Skin epidermis (tissue), 12 donors: ENCODE data around the gene MCF2L.

Experiments
- H3K27ac ChIP-seq, 21 experiments: fragments of 200-600 bp; sonication (generic) in 11 of 21; one replicate each; pipeline ENCODE4 v1.5.0; 2020; ENCODE audit warnings: mild to moderate bottlenecking in 3 of 21, inconsistent platforms in 2 of 21, moderate library complexity in 2 of 21
- H3K4me3 ChIP-seq, 7 experiments: fragments of 200-600 bp; sonication (generic) in 2 of 7; one replicate each; pipeline ENCODE4 v1.5.0; 2020; ENCODE audit warnings: inconsistent platforms in 2 of 7, mild to moderate bottlenecking in 2 of 7, moderate library complexity in 1 of 7

The MCF2L gene

DNA sequence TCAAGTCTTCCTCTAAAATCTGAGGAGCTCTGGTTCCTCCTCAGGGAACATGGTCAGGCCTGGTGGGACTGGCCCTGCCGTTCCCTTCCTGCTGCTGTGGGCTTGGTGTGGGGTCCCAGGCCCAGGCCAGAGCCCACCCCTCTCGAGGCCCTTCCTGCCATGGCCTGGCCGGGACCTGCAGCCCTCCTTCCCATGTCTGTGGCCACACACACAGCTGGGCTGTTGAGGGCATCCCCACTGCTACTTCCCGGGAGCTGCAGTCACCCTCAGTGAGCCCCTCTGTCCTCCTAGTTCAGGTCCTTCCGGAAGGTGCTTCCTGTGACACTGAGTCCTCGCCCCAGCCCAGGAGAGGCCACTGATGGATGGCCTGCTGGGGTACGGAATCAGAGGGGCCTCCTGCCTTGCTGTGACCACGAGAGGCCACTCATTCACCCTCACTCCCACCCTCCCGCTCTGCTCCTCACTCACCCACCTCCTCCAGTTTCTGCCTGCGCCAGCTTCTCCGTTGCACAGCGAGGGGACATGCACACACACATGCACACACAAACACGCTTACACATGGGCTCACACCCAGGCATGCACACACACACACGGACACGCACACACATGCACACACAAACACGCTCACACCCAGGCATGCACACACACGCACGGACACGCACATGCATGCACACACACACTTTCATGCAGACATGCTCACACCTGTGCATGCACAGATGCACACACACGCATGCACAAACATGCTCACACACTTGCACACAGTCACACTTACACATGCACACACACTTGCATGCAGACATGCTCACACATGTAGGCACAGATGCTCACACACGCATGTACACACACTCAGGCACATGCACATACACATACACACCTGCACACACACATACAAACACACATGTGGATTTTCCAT lies 7.3 kb upstream of the MCF2L start:
- H3K27ac ChIP-seq = no peak overlapping the region
- H3K4me3 ChIP-seq = no peak overlapping the region

- H3K4me3 ChIP-seq = no peak overlapping the region
- no peak overlapping the region for H3K27ac ChIP-seq
Observed at GRCh38 chr13:112962396-112962795, 6.6 kb upstream of the MCF2L start.

DNA sequence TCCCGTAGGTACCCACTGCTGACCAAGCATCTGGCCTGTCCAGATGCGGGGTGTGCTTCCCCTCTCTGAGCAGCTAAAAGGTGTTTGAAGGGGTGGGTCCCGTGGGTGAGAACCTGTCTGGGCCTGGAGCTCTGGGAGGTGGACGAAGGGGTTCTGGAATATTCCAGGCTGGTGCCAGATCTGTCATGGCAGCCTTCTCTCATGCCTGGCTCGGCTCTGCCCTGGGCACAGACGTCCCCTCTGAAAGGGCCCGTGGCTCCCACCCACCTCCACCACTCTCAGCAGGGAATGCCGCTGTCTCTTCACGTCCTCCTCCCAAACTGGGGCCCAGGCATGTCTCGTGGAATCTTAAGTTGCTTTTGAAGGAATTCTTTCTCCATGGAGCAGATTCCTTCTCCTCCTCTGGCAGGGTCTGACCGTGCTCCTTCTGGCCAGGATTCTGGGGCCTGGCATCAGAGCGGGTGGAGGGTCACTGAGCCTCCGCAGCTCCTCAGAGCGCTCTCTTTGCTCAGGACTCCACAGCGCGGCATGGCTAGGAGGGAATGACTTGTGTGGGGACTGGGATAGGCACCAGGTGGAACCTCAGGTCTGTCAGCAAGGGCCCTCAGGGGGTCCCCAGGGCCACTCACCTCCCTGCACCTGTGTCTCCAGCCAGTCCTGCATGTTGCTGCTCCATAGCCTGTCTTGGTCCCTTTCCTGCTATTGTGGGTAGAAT lies 5.9 kb upstream of the MCF2L start:
- H3K27ac ChIP-seq = no peak overlapping the region
- no peak overlapping the region for H3K4me3 ChIP-seq

DNA sequence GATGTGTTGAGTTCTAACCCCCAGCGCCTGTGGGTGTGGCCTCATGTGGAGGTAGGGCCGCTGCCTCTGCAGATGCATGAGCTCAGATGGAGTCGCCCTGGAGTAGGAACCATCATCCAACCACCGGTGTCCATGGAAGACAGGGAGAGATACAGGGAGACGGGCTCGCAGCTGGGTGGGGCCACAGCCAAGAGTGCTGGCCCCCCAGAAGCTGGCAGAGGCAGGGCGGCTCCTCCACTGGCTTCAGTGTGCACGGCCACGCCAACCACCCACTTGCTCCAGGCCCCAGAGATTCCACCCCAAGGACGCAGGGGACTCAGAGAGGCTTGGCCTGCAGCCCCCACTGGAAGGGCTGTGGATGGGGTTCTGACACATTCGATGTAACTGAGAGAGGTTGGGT lies 5.4 kb upstream of the MCF2L start:
- Histone ChIP-seq H3K27ac (no peak overlapping the region), H3K4me3 (no peak overlapping the region)

DNA sequence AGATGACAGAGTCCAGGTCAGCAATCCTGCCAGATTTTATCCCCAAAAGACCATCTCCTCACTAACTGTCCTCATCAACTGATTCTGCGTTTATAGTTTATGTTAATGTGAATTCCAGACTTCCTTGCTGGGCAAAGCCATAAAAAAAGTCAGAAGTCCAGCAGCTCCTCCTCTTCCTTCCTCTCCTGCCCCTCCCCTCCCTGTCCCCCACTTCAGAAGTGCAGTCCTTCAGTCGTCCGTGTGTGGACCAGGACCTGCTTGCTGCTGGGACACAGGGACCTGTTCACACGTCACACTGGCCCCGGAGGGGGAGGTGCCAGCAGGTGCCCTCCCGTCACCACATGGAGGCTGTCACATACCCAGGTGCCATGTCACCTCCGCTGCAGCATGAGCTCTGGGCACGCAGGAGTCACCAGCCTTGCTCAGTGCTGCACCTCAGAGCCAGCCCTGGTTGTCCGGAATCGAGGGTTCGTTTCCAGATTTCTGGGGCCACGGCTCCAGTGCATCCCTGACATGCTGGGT lies 4.0 kb upstream of the MCF2L start:
- H3K4me3 ChIP-seq = no peak overlapping the region
- peak overlapping the region in 1 of 21 experiments; percentile 18 for H3K27ac ChIP-seq

- Histone ChIP-seq H3K4me3 (no peak overlapping the region), H3K27ac (peak overlapping the region in 1 of 21 experiments; percentile 18)
Observed at GRCh38 chr13:112965573-112966115, 3.4 kb upstream of the MCF2L start.

DNA sequence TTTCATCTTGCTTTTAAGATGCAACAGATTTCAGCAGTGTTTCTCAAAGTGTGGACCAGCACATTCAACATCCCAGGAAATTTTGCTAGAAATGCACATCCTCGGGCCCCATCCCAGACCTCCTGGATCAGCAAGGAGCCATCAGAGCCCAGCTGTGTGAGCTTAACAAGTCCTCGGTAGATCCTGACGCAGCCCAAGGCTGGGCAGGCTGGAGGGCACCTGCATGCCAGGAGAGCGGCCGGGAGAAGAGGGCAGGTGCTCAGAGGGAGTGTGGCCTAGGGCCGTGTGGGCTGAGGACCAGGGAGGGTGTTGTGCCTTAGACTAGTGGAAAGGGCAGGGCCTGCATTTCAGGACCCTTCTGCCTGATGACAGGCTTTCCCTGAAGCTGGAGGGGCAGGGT lies 2.2 kb upstream of the MCF2L start:
- Histone ChIP-seq H3K4me3 (no peak overlapping the region), H3K27ac (no peak overlapping the region)

DNA sequence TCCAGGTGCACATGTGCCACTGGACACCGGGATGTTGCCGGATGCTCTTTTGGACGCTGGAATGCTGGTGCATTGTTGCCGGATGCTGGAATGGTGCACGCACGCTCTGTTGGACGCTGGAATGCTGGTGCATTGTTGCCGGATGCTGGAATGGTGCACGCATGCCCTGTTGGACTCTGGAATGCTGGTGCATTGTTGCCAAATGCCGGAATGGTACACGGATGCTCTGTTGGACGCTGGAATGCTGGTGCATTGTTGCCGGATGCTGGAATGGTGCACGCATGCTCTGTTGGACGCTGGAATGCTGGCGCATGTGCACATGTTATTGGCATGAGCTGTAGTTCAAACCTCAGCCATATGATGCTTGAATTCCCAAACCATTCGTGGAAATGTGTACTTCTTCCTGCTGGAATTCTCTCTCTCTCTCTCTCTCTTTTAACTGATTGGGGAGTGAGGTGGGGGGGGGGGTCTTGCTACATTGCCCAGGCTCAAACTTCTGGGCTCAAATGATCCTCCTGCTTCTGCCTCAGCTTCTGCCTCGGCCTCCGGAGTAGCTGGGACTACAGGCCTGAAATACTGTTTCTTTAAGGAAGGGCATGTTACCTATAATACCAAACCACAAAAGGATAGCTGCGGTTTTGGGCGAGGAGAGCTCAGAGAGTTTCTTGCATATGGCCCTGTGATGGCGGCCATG lies 1.2 kb upstream of the MCF2L start:
- Histone ChIP-seq H3K4me3 (peak overlapping the region in 4 of 7 experiments; percentile 37 to 58 (median 46)), H3K27ac (peak overlapping the region in 6 of 21 experiments; percentile 24 to 84 (median 76))

DNA sequence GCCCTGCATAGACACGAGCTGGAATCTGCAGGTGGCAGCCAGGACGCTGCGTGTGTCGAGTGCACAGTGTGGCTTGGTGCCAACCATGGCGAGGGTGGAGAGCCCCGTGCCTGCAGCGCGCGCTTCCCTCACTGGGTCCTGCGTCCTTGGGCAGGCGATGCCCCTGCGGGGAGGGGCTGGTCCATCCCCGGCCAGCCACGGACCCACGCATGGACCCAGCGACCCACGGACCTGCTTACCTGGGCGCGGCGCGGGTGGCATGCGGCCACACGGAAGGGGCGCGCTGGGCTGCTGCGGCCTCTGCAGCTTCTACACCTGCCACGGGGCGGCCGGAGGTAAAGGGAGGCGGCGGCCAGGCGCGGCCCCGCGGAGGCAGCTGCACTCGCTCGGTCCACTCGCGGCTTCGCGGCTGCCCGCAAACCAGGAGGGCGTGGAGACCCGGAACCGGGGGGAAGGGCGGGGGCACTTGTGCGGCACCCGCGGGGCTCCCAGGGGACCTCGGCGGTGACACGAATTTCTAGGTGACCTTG lies 569 bp upstream of the MCF2L start:
- H3K4me3 ChIP-seq = peak overlapping the region; percentile 25 to 58 (median 44)
- H3K27ac ChIP-seq = peak overlapping the region in 14 of 21 experiments; percentile 7 to 84 (median 67)

- Histone ChIP-seq H3K4me3 (peak overlapping the region in 6 of 7 experiments; percentile 37 to 58 (median 44)), H3K27ac (peak overlapping the region in 7 of 21 experiments; percentile 21 to 78 (median 62))
Observed at GRCh38 chr13:112969692-112970338, 801 bp downstream of the MCF2L start.

GRCh38 chr13:112970552-112971287 lies 1.7 kb downstream of the MCF2L start:
- Histone ChIP-seq H3K27ac (peak overlapping the region in 1 of 21 experiments; percentile 28), H3K4me3 (peak overlapping the region in 2 of 7 experiments; percentile 48 to 58)

DNA sequence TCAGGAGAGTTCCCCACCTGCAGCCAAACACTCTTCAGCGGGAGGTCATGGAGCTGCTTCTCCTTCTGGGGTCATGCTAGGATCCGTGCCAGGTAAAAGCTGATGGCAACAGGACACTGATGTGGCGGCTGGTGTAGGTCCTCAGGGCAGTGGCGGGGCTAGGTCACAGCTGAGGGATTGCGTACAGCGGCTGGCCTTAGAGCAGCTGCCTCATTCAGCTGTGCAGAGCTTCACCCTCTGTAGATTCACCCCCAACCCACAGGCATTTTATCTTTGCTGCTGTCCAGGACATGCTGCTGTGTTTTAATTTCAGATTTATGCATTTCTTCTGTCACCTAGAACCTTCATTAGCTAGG lies 2.3 kb downstream of the MCF2L start:
- H3K4me3 ChIP-seq = peak overlapping the region in 1 of 7 experiments; percentile 58
- H3K27ac ChIP-seq = no peak overlapping the region

- no peak overlapping the region for H3K4me3 ChIP-seq
- H3K27ac ChIP-seq = no peak overlapping the region
Observed at GRCh38 chr13:112972258-112972657, 3.2 kb downstream of the MCF2L start.

DNA sequence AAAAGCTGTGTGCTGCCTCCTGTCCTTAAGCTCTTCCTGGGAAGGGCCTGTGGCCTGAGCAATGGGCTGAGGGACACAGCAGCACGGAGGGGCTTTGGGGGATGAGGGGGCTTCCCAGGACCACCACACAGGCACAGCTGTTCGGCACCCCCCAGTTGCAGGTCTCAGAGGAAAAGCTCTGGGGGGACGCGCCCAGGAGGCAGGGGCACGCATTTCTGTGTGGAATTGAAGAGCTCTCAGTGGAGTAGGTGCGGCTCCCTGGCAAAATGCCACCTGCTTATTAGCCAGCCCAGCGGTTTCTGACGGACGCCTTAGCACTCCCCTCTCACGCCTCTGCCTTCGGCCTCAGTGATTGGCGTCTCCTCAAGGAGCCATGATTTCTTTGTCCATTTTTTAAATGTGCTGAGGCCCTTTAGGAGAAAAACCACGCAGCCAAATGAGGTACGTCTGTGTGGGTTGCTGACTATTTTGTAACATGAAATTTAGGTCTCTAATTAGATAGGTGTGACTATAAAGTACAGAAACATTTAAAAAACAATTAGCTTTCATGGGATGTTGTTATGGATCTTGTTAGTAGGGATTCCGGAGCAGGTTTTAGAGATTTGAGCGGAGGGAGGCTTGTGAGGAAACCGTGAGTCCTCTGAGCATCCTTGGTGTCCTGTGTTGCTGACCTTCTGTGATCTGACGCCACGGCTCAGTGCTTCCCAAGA lies 4.0 kb downstream of the MCF2L start:
- H3K27ac ChIP-seq = no peak overlapping the region
- H3K4me3 ChIP-seq = no peak overlapping the region

- Histone ChIP-seq H3K27ac (no peak overlapping the region), H3K4me3 (no peak overlapping the region)
Observed at GRCh38 chr13:112973577-112973951, 4.5 kb downstream of the MCF2L start.

- Histone ChIP-seq H3K4me3 (no peak overlapping the region), H3K27ac (no peak overlapping the region)
Observed at GRCh38 chr13:112974125-112974524, 5.1 kb downstream of the MCF2L start.

DNA sequence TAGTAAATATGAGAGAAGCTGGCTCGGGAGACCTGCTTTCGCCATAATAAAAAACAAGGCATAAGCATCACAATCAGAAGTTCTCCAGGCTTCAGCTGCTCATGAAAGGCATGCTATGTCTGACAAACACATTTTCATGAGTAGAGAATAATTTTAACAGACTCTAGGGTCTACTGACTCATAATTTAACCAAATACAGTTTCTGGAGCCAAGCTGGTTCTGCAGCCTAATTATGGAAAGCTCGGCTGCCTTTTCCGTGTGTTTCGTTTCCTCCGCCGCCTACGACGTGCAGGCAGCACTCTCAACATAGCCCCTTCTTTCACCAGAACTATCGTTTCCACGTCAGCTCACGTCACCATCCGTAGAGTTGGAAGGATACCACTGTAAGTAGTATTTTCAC lies 5.7 kb downstream of the MCF2L start:
- no peak overlapping the region for H3K27ac ChIP-seq
- no peak overlapping the region for H3K4me3 ChIP-seq

GRCh38 chr13:112975401-112975939 lies 6.5 kb downstream of the MCF2L start:
- Histone ChIP-seq H3K27ac (no peak overlapping the region), H3K4me3 (no peak overlapping the region)
